H1 (cell line): ENCODE data around the gene MAGEA1. TPM values are rescaled to one million over a fixed set of nuclear protein-coding genes. Genes with fewer than 3 reads are reported as not detected.

Experiments used
- CTCF ChIA-PET: fragments of 300-600 bp; sonication (Branson Sonifier 250); formaldehyde crosslinking; loops from one replicate; lab custom pipeline; 2021; ENCODE audit not compliant: partially characterized antibody; lab: Charles Lee
- POLR2A ChIA-PET: fragments of 300-600 bp; sonication (Branson Sonifier 250); formaldehyde crosslinking; loops from one replicate; lab custom pipeline; 2021; ENCODE audit warnings: inconsistent platforms; ENCODE audit not compliant: partially characterized antibody; lab: Charles Lee
- DNase-seq, 2 experiments: peaks; one replicate each; pipeline versions ENCODE4 v3.0.0 to v3.0.0-alpha.2; 2010 to 2022; ENCODE audit warnings: low spot score in 2 of 2, low read depth in 1 of 2, mixed read lengths in 1 of 2
- FAIRE-seq: peaks from 2 replicates; lab custom pipeline; 2011; peaks lifted over from hg19 to GRCh38; lab: Jason Lieb, UNC
- H2AFZ ChIP-seq: 2 replicates; pipeline ENCODE4 v1.8.1; 2012; ENCODE audit warnings: low read length, inconsistent platforms
- H2AK5ac ChIP-seq: 2 replicates; pipeline ENCODE4 v1.6.1; 2013; ENCODE audit warnings: low read depth, low read length
- H2BK120ac ChIP-seq: replicated peaks from 2 replicates; pipeline ENCODE3; 2013; ENCODE audit warnings: low read depth, low read length, inconsistent platforms
- H2BK12ac ChIP-seq: 2 replicates; pipeline ENCODE4 v1.6.1; 2013; ENCODE audit warnings: low read depth, low read length
- H2BK15ac ChIP-seq: 2 replicates; pipeline ENCODE4 v1.6.1; 2013; ENCODE audit warnings: low read length
- H2BK20ac ChIP-seq: 2 replicates; pipeline ENCODE4 v1.6.1; 2013; ENCODE audit warnings: low read length
- H2BK5ac ChIP-seq: 2 replicates; pipeline ENCODE4 v1.6.1; 2013; ENCODE audit warnings: low read depth, low read length
- H3K14ac ChIP-seq: 2 replicates; pipeline ENCODE4 v1.6.1; 2013; ENCODE audit warnings: inconsistent platforms; ENCODE audit not compliant: insufficient read length
- H3K18ac ChIP-seq: 2 replicates; pipeline ENCODE4 v1.6.1; 2013; ENCODE audit warnings: low read length; ENCODE audit errors: extremely low read depth
- H3K23ac ChIP-seq: 2 replicates; pipeline ENCODE4 v1.6.1; 2013; ENCODE audit warnings: inconsistent platforms; ENCODE audit not compliant: insufficient read length
- H3K23me2 ChIP-seq: 2 replicates; pipeline ENCODE4 v1.6.1; 2013; ENCODE audit warnings: low read depth, low read length
- H3K27ac ChIP-seq: 2 replicates; pipeline ENCODE4 v1.6.1; 2011; ENCODE audit warnings: low read depth, low read length, inconsistent platforms
- H3K27me3 ChIP-seq, 4 experiments: replicated peaks in 1 of 4; 1 replicate in 1 of 4; 2 replicates in 3 of 4; pipeline versions ENCODE4 v1.6.1 to v1.8.1; 2011 to 2013; ENCODE audit warnings: low read length in 3 of 4, mild to moderate bottlenecking in 3 of 4, inconsistent platforms in 2 of 4, mixed read lengths in 2 of 4, moderate library complexity in 1 of 4; ENCODE audit not compliant: control insufficient read depth in 3 of 4, insufficient read depth in 3 of 4; ENCODE audit errors: extremely low read depth in 1 of 4
- H3K36me3 ChIP-seq, 4 experiments: 2 replicates each; pipeline versions ENCODE4 v1.6.1 to v1.8.1; 2011 to 2013; ENCODE audit warnings: mild to moderate bottlenecking in 4 of 4, low read length in 3 of 4, moderate library complexity in 2 of 4, control low read depth in 1 of 4, inconsistent platforms in 1 of 4; ENCODE audit not compliant: insufficient read depth in 4 of 4, control insufficient read depth in 2 of 4
- H3K4ac ChIP-seq: replicated peaks from 2 replicates; pipeline ENCODE3; 2013; ENCODE audit warnings: low read length, low read depth, mixed read lengths, inconsistent platforms; ENCODE audit not compliant: insufficient read length
- H3K4me1 ChIP-seq, 4 experiments: replicated peaks in 1 of 4; 1 replicate in 1 of 4; 2 replicates in 3 of 4; pipeline versions ENCODE4 v1.6.1 to v1.8.1; 2011 to 2013; ENCODE audit warnings: low read length in 3 of 4, inconsistent platforms in 2 of 4, mixed read lengths in 1 of 4; ENCODE audit not compliant: insufficient read depth in 4 of 4, control insufficient read depth in 3 of 4
- H3K4me2 ChIP-seq, 2 experiments: 2 replicates each; pipeline versions ENCODE4 v1.6.1 to v1.8.1; 2011 to 2013; ENCODE audit warnings: low read depth in 2 of 2, low read length in 2 of 2, control low read depth in 1 of 2, inconsistent platforms in 1 of 2, mild to moderate bottlenecking in 1 of 2; ENCODE audit not compliant: insufficient read depth in 1 of 2
- H3K4me3 ChIP-seq, 4 experiments: fragments of 200-600, 300-600 bp in 1 of 4; sonication (generic), shearing (Covaris generic), sonication (Bioruptor Twin) in 1 of 4; 2 replicates each; pipeline versions ENCODE4 v1.5.1 to v1.8.1; 2011 to 2016; ENCODE audit warnings: low read length in 4 of 4, low read depth in 3 of 4, control low read depth in 2 of 4, inconsistent platforms in 2 of 4, mild to moderate bottlenecking in 2 of 4, mixed read lengths in 1 of 4, moderate library complexity in 1 of 4; ENCODE audit not compliant: insufficient read depth in 2 of 4; ENCODE audit errors: extremely low read depth in 1 of 4
- H3K56ac ChIP-seq: replicated peaks from 2 replicates; pipeline ENCODE3; 2013; ENCODE audit warnings: low read depth, mild to moderate bottlenecking, mixed read lengths, low read length, inconsistent platforms; ENCODE audit not compliant: insufficient read length
- H3K79me1 ChIP-seq: 2 replicates; pipeline ENCODE4 v1.6.1; 2013; ENCODE audit warnings: low read depth, low read length, control low read depth
- H3K79me2 ChIP-seq, 2 experiments: 2 replicates each; pipeline versions ENCODE4 v1.6.1 to v1.8.1; 2012 to 2013; ENCODE audit warnings: low read length in 2 of 2, mild to moderate bottlenecking in 2 of 2, inconsistent platforms in 1 of 2; ENCODE audit not compliant: insufficient read depth in 2 of 2, control insufficient read depth in 1 of 2
- H3K9ac ChIP-seq, 4 experiments: replicated peaks in 1 of 4; 1 replicate in 1 of 4; 2 replicates in 3 of 4; pipeline versions ENCODE4 v1.6.1 to v1.8.1; 2011 to 2013; ENCODE audit warnings: low read depth in 3 of 4, low read length in 3 of 4, control low read depth in 2 of 4, mild to moderate bottlenecking in 2 of 4, moderate library complexity in 2 of 4, inconsistent platforms in 1 of 4; ENCODE audit errors: extremely low read depth in 1 of 4
- H3K9me3 ChIP-seq, 2 experiments: 2 replicates each; pipeline versions ENCODE4 v1.6.1 to v1.8.1; 2012 to 2013; ENCODE audit warnings: mild to moderate bottlenecking in 2 of 2, moderate library complexity in 2 of 2, control low read depth in 1 of 2, inconsistent platforms in 1 of 2, low read depth in 1 of 2, low read length in 1 of 2, mixed read lengths in 1 of 2; ENCODE audit not compliant: insufficient read depth in 2 of 2
- H4K20me1 ChIP-seq, 2 experiments: replicated peaks in 1 of 2; 2 replicates each; pipeline versions ENCODE3 to v1.8.1; 2011 to 2013; ENCODE audit warnings: inconsistent platforms in 2 of 2, low read length in 2 of 2, mild to moderate bottlenecking in 1 of 2; ENCODE audit not compliant: insufficient read depth in 2 of 2, control insufficient read depth in 1 of 2
- H4K5ac ChIP-seq: 2 replicates; pipeline ENCODE4 v1.6.1; 2013; ENCODE audit warnings: low read length, low read depth, mixed read lengths, inconsistent platforms; ENCODE audit not compliant: insufficient read length
- H4K8ac ChIP-seq: 2 replicates; pipeline ENCODE4 v1.8.0; 2013; ENCODE audit warnings: mild to moderate bottlenecking, moderate library complexity, low read length, inconsistent platforms; ENCODE audit not compliant: insufficient read depth; ENCODE audit errors: extremely low read depth
- H4K91ac ChIP-seq: replicated peaks from 2 replicates; pipeline ENCODE3; 2013; ENCODE audit warnings: low read length, mixed read lengths, inconsistent platforms; ENCODE audit not compliant: insufficient read length
- ASH2L ChIP-seq: fragments of 200-600, 300-600 bp; sonication (generic); IDR thresholded peaks from one replicate; pipeline ENCODE4 v1.7.1; 2017; ENCODE audit warnings: low read length
- CTBP2 ChIP-seq: IDR thresholded peaks from 2 replicates; pipeline ENCODE4 v1.7.0; 2011; ENCODE audit warnings: borderline replicate concordance, mild to moderate bottlenecking, moderate library complexity, mixed read lengths, low read length; ENCODE audit not compliant: insufficient read depth, insufficient read length
- HDAC2 ChIP-seq, 2 experiments: fragments of 300-600 bp in 1 of 2; sonication (generic) in 1 of 2; IDR thresholded peaks; 2 replicates each; pipeline ENCODE4 v1.6.1; 2011 to 2012; ENCODE audit warnings: low read depth in 2 of 2, low read length in 2 of 2, mild to moderate bottlenecking in 2 of 2, moderate library complexity in 2 of 2, borderline replicate concordance in 1 of 2, inconsistent platforms in 1 of 2
- KDM4A ChIP-seq: IDR thresholded peaks from one replicate; pipeline ENCODE4 v1.7.1; 2012; ENCODE audit warnings: low read depth, mild to moderate bottlenecking, moderate library complexity, low read length, inconsistent platforms; ENCODE audit not compliant: severe bottlenecking
- POLR2A ChIP-seq, 2 experiments: IDR thresholded peaks; 1 replicate in 1 of 2; 2 replicates in 1 of 2; pipeline ENCODE4 v1.6.1; 2011; ENCODE audit warnings: low read depth in 2 of 2, low read length in 2 of 2, mild to moderate bottlenecking in 2 of 2; ENCODE audit errors: control extremely low read depth in 1 of 2
- RXRA ChIP-seq: IDR thresholded peaks from 2 replicates; pipeline ENCODE4 v1.6.1; 2011; ENCODE audit warnings: low read depth, mild to moderate bottlenecking, low read length, moderate library complexity; ENCODE audit not compliant: insufficient read depth
- SIN3A ChIP-seq, 2 experiments: IDR thresholded peaks in 1 of 2; conservative IDR thresholded peaks in 1 of 2; 2 replicates each; pipeline ENCODE4 v1.6.1; 2011 to 2012; ENCODE audit warnings: low read length in 2 of 2, improper control_type of control experiment in 1 of 2, low read depth in 1 of 2, mild to moderate bottlenecking in 1 of 2
- SP1 ChIP-seq: IDR thresholded peaks from 2 replicates; pipeline ENCODE4 v1.6.1; 2011; ENCODE audit warnings: low read depth, low read length
- SP2 ChIP-seq: IDR thresholded peaks from 2 replicates; pipeline ENCODE4 v1.6.1; 2012; ENCODE audit warnings: mild to moderate bottlenecking, low read length, inconsistent platforms
- WGBS, 2 experiments: shearing (Covaris generic) in 1 of 2; methylation state at CpG; one replicate each; pipeline versions ENCODE4 v1.1.6 to v1.1.7; 2013 to 2015; ENCODE audit warnings: low lambda C conversion rate in 2 of 2, mixed read lengths in 2 of 2, inconsistent platforms in 1 of 2, low coverage in 1 of 2, missing lambda C conversion rate in 1 of 2; ENCODE audit not compliant: insufficient replicate concordance in 2 of 2, insufficient coverage in 1 of 2, insufficient read length in 1 of 2; ENCODE audit errors: extremely low coverage in 1 of 2, missing lambda C conversion rate in 1 of 2; 5-methylcytosine and 5-hydroxymethylcytosine counted together
- polyA plus RNA-seq, 7 experiments: library from polyadenylated mRNA; depleted of rRNA in 3 of 7; stranded (reverse) in 5 of 7; unstranded in 2 of 7; fragments of >200 nt in 5 of 7; fragments of 200-250 nt in 2 of 7; gene quantifications; 1 replicate in 5 of 7; 2 replicates in 1 of 7; 4 replicates in 1 of 7; pipeline versions ENCODE4 v1.2.1 to v1.2.3, GENCODE V29; 2011 to 2013; ENCODE audit warnings: missing spikeins in 2 of 7, mixed read lengths in 2 of 7
- total RNA-seq: library from RNA; stranded (reverse); fragmentation: NEBNext Ultra II Directional; extraction: Animal tissue kit (Norgen Biotek cat#: 25700); gene quantifications from 2 replicates; pipeline ENCODE4 v1.2.1, GENCODE V29; 2021
- TF ChIP-seq, protein P1 (sequence below): IDR thresholded peaks from 2 replicates; pipeline ENCODE4 v1.6.1; 2012; ENCODE audit warnings: inconsistent platforms
- TF ChIP-seq, protein P2 (sequence below): IDR thresholded peaks from 2 replicates; pipeline ENCODE4 v1.6.1; 2011; ENCODE audit warnings: low read length, improper control_type of control experiment

MAGEA1 gene
- total and polyA plus RNA-seq, 2 of the 8 experiments (the other 6 are each of a cell fraction or from before 2014, with no cell fraction given), result not detected

DNA sequence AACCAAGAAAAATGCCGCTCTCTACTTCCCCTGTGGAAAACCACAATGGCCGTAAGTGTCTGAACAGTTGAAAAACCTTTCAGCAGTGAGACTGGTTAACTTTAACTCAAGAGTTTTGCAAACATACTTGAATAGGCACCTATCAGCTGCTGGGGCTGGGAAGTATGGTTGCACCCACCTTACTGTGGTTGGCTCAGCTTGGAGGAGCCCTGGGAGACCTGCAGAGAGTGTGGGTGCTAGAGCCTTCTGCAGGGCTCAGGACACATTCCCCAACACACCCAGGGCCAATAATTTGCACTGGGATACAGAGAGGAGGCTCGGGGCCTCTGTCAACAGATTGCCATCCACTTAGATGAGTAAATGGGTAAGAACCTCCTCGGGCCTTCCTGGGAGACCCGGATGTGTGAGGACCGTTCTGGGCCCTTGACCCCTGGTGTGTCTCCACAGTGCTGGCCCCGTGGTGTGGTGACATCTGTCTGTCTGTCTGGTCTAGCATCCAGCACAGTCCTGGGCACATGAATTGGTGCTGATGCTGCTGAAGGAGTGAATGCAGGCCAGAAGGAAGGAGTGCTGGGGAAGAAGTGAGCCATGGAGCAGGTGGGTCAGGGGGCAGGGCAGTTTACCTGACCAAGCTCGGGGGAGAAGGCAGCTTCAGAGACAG lies 46.5 kb downstream of the MAGEA1 start:
- H2BK20ac ChIP-seq, result no peak overlapping the region; the same call in 1 of the 2 replicates
- H3K18ac ChIP-seq, result 0 out of 2 replicates have a peak overlapping the region, but pooled peaks have one; percentile 32
- H3K4ac ChIP-seq, result no peak overlapping the region
- peak overlapping the region in 1 of 2 experiments; percentile 64; a peak in 3 of 4 replicates for H3K4me2 ChIP-seq
- H3K4me3 ChIP-seq, result no peak overlapping the region
- no peaks in the 10 kb centered on the region for H3K79me1 ChIP-seq
- H3K14ac ChIP-seq, result no peak overlapping the region
- no peak overlapping the region for H3K56ac ChIP-seq
- peaks cover 0 to 8% (median 3%) of the 10 kb centered on the region in 4 experiments; a peak in 4 of 7 replicates for H3K4me1 ChIP-seq
- H4K8ac ChIP-seq, result no peak overlapping the region
- no peaks in the 10 kb centered on the region for H3K23me2 ChIP-seq
- peak overlapping the region; percentile 94 for H4K91ac ChIP-seq
- H2BK12ac ChIP-seq, result 0 out of 2 replicates have a peak overlapping the region, but pooled peaks have one; percentile 50
- DNase-seq, result no peak
- no peak overlapping the region for H2AFZ ChIP-seq
- no peak overlapping the region for H3K9ac ChIP-seq
- no peaks in the 10 kb centered on the region for H3K27me3 ChIP-seq
- H4K20me1 ChIP-seq, result no peaks in the 10 kb centered on the region
- H3K23ac ChIP-seq, result no peak overlapping the region
- ChIA-PET CTCF (no interaction called here), POLR2A (no interaction called here)
- peak overlapping the region; percentile 7 for H4K5ac ChIP-seq
- H2BK120ac ChIP-seq, result peak overlapping the region; percentile 65
- no peak for FAIRE-seq
- H3K27ac ChIP-seq, result no peak overlapping the region
- 89% methylated on average over 5 of the region's 8 CpGs; no CpG with 5 or more reads in 1 of the 2 experiments for WGBS, 2 experiments
- H2BK5ac ChIP-seq, result peak overlapping the region; percentile 78; the same call in 1 of the 2 replicates
- no peaks in the 10 kb centered on the region for H3K36me3 ChIP-seq
- H3K9me3 ChIP-seq, result no peaks in the 10 kb centered on the region
- no peaks in the 10 kb centered on the region for H3K79me2 ChIP-seq
- H2AK5ac ChIP-seq, result peak overlapping the region; percentile 75; the same call in 1 of the 2 replicates
- no peak overlapping the region for H2BK15ac ChIP-seq
- no peak for TF ChIP-seq HDAC2 (IDR thresholded peaks at IDR 0.05; ENCODE audit: borderline replicate concordance in 1 of 2, low read depth in 2 of 2, low read length in 2 of 2)
- no peak for TF ChIP-seq POLR2A (IDR thresholded peaks at IDR 0.05; ENCODE audit: control extremely low read depth in 1 of 2, low read depth in 2 of 2, low read length in 2 of 2)
- TF ChIP-seq, protein P1, sequence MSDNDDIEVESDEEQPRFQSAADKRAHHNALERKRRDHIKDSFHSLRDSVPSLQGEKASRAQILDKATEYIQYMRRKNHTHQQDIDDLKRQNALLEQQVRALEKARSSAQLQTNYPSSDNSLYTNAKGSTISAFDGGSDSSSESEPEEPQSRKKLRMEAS, result no peak
- TF ChIP-seq SP1, result no peak
- no peak for TF ChIP-seq SP2
- TF ChIP-seq RXRA, result no peak
- no peak for TF ChIP-seq KDM4A
- no peak for TF ChIP-seq SIN3A (conservative IDR thresholded peaks at IDR 0.05 in 1 of 2, IDR thresholded peaks at IDR 0.05 in 1 of 2; ENCODE audit: low read depth in 1 of 2, low read length in 2 of 2)
- no peak for TF ChIP-seq ASH2L
- TF ChIP-seq, protein P2, sequence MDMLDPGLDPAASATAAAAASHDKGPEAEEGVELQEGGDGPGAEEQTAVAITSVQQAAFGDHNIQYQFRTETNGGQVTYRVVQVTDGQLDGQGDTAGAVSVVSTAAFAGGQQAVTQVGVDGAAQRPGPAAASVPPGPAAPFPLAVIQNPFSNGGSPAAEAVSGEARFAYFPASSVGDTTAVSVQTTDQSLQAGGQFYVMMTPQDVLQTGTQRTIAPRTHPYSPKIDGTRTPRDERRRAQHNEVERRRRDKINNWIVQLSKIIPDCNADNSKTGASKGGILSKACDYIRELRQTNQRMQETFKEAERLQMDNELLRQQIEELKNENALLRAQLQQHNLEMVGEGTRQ, result no peak
- TF ChIP-seq CTBP2, result no peak
